ENCODE results near the gene ZNF444. TPM values are rescaled to one million over a fixed set of nuclear protein-coding genes. Genes with fewer than 3 reads are reported as not detected.

Gene ZNF444
- total RNA-seq, 2 donors from 2014 or later = 18.3 to 20.8 TPM

DNA sequence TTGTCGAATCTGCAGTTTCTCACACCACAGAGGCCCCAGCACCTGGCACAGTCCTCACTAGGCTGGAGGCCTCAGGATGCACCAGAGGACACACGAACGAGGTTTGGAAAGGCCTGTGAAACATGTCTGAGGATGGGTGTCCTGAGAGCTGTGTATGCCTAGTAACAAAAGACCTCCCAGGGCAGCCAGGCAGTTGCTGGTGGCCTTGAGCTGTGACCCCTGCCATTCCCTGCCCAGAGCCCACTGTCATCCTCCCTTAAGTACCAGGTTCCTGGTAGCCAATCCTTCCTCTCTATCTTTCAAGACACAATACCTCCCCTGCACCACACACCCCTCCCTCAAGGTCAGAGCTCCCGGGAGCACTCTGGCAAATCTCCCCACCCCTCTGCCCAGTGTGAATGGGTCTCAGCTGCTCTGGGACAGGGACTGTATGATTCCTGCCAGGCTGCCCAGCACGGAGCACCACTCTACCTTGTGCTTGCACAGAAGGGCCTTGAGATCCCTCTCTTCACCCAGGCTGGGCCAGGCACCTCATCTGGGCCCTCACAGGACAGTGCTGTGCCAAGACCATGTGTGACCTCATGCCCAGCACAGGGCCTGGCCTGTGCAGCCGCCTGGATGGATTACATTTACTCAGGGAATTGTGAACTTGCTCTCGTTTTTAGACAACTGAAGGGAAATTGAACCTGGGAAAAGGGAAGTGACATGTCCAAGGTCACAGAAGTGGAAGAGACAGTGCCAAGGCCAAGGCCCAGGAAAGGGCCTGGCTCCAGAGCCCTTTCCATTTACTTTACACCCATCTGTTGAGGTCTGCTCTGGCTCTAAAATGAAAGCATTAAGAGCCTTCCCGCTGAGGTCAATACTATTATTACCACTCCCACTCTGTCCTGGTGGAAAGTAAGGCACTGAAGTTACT lies 22.2 kb upstream of the ZNF444 start:
- DNase-seq (no peak), ATAC-seq (no peak)
- intact Hi-C loops (cut with DNase I) = no loop called here

GRCh38 chr19:56119582-56119978 lies 21.5 kb upstream of the ZNF444 start:
- ATAC-seq (no peak), DNase-seq (no peak)
- intact Hi-C loops (cut with DNase I) = no loop called here

DNA sequence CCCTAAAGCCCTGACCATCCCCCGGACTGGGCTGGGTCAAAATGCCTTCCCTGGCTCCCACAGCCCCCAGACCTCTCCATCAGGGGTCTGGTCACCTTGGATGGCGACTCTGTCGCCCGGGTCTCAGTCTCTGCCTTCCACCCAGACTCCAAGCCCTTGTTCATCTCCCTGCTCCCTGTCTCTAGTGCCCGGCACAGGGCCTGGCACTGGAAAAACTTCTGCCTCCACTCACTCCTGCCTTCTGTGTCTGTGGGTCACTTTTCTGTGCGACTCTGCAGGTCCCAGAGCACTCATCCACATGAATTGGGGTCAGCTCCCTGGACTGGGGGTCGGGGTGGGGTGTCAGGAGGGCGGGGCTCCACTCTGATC lies 21.1 kb upstream of the ZNF444 start:
- ATAC-seq (no peak), DNase-seq (no peak)
- intact Hi-C loops (cut with DNase I) = no loop called here

DNA sequence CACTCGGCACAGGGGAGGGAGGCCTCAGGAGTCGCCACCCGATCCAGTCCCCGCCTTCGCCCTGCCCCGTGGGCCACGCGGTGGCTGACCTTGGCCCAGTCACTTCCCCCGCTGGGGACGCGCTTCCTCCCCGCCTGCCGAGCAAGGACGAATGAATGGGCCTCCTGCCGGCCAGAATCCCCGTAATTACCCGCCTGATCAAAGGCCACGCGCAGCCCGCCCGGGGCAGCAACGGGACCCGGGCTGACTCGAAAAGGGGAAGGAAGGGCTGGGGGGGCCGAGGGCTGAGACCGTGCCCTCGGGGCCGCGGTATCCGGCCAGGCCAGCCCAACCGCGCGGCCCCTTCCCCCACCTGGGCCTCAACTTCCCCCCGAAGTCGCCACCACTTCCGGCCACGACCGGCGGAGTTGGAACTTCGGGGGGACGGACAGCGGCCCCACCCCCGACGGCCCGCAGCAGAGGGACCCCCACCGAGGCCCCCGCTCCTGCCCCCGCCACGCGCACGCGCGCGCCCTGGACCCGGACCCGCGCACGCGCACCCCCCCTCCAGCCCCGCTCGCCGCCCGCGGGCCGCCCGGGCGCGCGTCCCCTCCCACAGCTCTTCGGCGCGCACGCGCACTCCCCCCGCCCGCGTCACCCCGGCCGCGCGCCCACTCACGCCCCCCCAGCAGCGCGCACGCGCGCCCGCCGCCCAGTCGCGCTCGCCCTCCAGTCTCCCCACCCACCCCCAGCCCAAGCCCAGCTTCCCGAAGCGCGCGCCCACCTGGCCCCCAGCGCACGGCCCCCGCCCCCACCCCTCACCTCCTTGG lies 20.5 kb upstream of the ZNF444 start:
- intact Hi-C loops (cut with DNase I) = no loop called here
- DNase-seq (peak; percentile 89), ATAC-seq (peak; percentile 54 to 60)

DNA sequence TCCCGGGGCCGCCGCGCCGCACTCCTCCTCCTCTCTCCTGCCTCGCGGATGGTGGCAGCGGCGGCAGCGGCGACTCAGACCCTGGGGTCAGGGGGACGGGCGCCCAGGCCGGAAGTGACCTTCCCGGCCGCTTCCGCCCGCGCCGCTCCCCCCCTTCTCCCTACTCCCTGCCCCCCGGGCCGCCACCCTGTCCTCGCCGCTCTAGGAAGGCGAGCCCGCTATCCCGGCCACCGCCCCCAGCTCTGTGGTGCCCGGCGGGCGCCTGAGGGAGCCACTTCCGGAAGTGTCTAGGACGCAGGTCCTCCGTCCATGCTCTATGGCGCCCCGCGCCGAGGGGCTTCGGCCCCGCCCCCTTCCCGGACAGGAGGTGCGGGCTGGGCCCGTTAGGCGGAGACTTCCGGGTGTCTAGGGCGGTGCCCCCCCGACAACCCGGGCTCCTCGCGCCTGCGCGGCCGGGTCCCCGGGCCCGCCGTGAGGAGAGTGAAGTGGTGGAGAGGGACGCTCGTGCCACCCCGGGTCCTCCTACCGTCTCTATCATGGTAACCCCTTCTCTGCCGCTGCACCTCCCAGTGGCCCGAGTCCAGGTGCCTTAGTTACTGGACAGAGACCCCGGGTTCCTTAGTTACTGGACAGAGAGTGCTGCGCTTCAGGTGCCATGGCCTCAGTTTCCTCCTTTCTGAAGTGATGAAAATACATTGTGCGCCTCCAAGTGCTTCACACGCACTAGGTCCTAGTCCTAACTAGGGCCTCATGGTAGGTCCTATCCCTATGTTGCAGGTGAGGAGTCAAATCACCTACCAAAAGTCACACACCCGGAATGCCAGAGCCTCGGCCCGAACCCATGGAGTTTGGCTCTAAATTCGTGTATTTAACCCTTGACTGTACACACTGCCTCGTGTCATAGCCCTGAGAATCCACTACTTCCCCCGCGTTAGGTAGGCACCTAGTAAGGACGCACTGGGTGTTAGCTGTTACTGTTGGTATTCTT lies 19.6 kb upstream of the ZNF444 start, which contains the start of gene ZNF787:
TSS of gene ZNF787 (minus strand) at position 116 of the 988 bp plus-strand sequence. CDS start 18,078 bp downstream, outside the sequence.
- intact Hi-C loops (cut with DNase I) = no loop called here
- DNase-seq (peak; percentile 99), ATAC-seq (peak; percentile 94 to 96)

DNA sequence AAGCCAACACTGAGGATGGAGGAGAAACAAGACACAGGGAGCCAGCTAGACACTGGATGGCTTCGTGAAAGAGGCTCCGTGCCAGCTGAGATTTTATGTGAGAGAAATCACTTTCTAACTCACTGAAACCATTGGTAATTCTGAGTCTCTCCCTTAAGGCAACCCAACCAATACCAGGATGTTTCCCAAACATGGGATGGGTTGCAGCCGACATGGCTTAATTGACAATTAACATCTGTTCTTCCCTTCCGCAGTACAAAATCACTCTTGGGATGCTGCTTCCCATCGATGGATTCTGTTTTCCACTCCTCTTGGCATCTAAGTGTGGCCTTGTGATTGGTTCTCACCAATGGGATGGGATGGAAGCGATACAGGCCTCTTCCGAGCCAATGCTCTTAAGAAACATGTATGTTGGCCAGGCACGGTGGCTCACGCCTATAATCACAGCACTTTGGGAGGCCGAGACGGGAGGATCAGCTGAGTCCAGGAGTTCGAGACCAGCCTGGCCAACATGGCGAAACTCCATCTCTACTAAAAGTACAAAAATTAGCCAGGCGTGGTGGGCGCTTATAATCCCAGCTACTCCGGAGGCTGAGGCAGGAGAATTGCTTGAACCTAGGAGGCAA lies 17.7 kb upstream of the ZNF444 start:
- ATAC-seq (no peak), DNase-seq (peak; percentile 29)
- intact Hi-C loops (cut with DNase I) = no loop called here

DNA sequence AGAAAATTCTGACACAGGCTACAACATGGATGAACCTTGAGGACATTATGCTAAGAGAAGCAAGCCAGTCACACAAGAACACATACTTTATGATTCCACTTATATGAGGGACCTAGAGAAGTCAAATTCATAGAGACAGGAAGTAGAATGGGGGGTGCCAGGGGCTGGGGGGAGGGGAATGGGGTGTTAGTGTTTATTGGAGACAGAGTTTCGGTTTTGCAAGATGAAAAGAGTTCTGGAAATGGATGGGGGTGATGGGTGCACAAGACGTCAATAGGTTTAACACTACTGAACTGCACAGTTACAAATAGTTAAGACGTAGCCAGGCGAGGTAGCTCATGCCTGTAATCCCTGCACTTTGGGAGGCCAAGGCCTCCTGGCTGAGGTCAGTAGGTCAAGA lies 16.5 kb upstream of the ZNF444 start:
- ATAC-seq (no peak), DNase-seq (no peak)
- intact Hi-C loops (cut with DNase I) = no loop called here

GRCh38 chr19:56125806-56126590 lies 15.1 kb upstream of the ZNF444 start:
- ATAC-seq (no peak), DNase-seq (no peak)
- intact Hi-C loops (cut with DNase I) = no loop called here

DNA sequence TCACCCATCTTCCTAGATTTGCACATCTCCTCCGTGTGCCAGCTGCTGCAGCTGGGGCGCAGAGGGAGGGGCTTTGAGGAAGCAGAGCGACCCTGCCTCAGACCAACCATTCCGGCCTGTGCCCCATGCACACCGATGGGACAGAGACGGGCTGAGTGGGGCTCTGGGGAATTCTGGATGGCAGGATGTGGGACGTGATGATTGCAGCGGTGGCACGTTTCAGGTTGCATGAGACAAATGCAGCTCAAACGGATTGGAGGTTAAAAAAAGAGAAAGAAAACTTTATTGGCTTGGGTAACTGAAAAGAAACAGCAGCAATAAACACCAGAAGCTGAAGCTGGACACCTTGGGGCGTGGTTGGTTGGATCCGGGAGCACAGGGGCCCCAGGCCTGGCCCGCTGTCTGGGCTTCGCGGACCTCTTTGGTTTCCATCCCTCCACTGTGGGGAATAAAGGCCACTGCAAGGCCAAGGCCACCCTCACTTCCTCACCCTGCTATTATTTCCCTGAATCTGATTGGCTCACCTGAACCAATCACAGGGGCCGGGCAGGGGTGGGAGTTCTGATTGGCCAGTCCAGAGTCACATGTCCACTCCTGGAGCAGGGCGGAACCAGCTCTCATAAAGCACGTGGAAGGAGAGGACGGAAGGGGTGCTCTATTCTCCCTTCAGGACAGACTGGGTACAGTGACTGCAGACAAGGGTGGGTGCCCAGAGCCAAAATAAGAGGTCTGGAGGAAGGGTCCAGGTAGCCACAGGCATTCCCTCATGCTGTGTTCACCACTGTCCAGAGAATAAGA lies 13.9 kb upstream of the ZNF444 start:
- intact Hi-C loops (cut with DNase I) = no loop called here
- ATAC-seq (no peak), DNase-seq (no peak)

GRCh38 chr19:56130006-56130405 lies 11.1 kb upstream of the ZNF444 start:
- intact Hi-C loops (cut with DNase I) = no loop called here
- no peak for DNase-seq
- no peak for ATAC-seq

DNA sequence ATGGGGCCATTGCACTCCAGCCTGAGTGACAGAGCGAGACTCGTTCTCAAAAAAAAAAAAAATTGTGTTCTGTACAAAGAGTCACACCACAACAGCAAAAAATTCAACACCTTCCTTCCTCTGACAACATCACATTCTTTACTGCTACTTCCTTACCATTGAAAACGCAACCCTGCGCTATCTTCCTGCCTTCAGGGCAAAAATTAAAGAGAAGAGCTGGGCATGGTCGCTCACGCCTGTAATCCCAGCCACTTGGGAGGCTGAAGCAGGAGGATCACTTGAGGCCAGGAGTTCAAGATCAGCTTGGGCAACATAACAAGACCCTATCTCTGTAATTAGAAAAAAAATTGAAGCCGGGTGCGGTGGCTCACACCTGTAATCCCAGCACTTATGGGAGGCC lies 9.4 kb upstream of the ZNF444 start:
- intact Hi-C loops (cut with DNase I) = no loop called here
- ATAC-seq = no peak
- no peak for DNase-seq

DNA sequence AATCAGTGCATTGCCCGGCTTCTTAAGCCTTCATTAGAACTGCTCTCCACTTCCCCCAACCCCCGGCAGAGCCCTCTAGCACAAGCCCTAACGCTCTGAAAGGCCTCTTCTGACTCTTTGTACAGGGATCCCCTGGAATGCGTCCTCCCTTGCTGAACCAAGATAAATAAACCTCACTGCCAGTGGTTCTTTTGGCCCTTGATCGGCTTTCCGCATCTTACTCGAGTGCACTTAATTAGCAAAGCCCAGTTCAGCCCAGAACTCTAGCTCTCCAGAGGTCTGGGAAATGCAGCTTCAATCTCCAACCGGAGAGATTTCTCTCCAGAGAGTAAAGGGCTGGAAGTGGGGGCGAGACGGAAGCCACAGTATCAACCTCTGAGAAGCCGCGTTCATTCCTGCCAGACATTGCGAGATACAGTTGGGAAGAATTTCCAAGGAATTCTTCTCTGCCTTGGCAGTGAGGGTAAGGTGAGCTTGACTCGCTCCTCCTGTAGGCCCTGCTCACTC lies 8.7 kb upstream of the ZNF444 start:
- ATAC-seq = peak; percentile 84 to 92
- intact Hi-C loops (cut with DNase I) = no loop called here
- no peak for DNase-seq

- intact Hi-C loops (cut with DNase I) = no loop called here
- no peak for ATAC-seq
- DNase-seq = no peak
Measured at GRCh38 chr19:56133858-56134653, 7.0 kb upstream of the ZNF444 start.

DNA sequence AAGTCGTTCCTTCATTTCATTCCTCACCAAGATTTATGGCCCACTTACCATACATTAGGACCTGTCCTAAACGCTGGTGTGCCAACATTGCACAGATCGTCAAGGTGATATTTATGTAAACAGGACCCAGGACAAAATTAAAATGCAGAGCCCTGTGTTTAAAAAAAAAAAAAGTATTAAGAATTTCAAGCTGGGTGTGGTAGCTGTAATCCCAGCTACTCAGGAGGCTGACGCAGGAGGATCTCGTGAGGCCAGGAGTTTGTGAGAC lies 6.5 kb upstream of the ZNF444 start:
- no peak for ATAC-seq
- DNase-seq = no peak

GRCh38 chr19:56136362-56136761 lies 4.7 kb upstream of the ZNF444 start:
- intact Hi-C loops (cut with DNase I) = no loop called here
- no peak for ATAC-seq
- DNase-seq = no peak

More for the DNA sequence above, 6.5 kb upstream of the ZNF444 start:
- intact Hi-C loops (cut with DNase I) = no loop called here

DNA sequence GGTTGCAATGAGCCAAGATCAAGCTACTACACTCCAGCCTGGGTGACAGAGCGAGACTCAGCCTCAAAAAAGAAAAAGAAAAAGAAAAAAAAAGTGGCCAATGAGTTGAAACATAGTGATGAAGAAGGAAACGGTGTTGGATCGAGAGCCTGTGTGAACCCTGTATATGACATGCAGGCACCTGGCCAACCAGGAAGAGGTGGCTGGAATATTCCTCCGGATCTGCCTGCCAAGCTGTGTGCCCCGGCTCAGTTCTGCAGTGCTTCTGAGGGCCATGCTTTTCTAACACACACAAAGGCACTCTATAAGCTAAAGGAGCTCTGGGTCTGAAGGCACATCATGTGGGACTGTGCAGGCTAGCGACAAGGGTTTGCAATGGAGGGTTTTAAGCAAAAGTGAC lies 3.7 kb upstream of the ZNF444 start:
- no peak for DNase-seq
- ATAC-seq = no peak
- intact Hi-C loops (cut with DNase I) = no loop called here

Data from left cardiac atrium (tissue), 4 donors.